VCaP (cell line): ENCODE measurements around the gene NAALADL2.

Experiments used
- H3K27ac ChIP-seq: fragments of 450-650 bp; 2 replicates; pipeline ENCODE4 v1.5.1; 2017
- TF ChIP-seq, protein P1 (sequence below): fragments of 450-650 bp; conservative IDR thresholded peaks from 2 replicates; pipeline ENCODE4 v1.5.1; 2017; ENCODE audit warnings: mild to moderate bottlenecking, moderate library complexity

Gene NAALADL2

DNA sequence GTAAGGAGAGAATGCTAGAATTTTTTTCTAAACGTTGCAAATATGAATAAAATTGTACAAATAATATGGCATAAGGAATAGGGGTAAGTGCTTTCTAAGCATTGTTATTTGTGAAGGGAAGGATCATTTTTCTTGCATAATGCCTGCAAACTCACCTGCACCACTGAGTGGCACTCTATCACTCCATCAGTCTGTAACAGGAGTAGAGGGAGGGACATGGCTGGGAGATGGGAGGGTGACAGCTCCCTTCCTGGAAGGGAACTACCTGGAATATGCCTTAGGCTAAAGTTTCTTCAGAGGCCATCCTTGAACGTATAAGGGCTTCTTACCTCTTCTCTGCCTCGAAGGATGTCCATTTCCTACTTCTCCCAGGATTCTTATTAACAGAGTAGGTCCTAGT lies 3.0 kb downstream of the NAALADL2 start:
- TF ChIP-seq, protein P1, sequence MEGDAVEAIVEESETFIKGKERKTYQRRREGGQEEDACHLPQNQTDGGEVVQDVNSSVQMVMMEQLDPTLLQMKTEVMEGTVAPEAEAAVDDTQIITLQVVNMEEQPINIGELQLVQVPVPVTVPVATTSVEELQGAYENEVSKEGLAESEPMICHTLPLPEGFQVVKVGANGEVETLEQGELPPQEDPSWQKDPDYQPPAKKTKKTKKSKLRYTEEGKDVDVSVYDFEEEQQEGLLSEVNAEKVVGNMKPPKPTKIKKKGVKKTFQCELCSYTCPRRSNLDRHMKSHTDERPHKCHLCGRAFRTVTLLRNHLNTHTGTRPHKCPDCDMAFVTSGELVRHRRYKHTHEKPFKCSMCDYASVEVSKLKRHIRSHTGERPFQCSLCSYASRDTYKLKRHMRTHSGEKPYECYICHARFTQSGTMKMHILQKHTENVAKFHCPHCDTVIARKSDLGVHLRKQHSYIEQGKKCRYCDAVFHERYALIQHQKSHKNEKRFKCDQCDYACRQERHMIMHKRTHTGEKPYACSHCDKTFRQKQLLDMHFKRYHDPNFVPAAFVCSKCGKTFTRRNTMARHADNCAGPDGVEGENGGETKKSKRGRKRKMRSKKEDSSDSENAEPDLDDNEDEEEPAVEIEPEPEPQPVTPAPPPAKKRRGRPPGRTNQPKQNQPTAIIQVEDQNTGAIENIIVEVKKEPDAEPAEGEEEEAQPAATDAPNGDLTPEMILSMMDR, result peak; percentile 84
- H3K27ac ChIP-seq, result peak overlapping the region; percentile 98

DNA sequence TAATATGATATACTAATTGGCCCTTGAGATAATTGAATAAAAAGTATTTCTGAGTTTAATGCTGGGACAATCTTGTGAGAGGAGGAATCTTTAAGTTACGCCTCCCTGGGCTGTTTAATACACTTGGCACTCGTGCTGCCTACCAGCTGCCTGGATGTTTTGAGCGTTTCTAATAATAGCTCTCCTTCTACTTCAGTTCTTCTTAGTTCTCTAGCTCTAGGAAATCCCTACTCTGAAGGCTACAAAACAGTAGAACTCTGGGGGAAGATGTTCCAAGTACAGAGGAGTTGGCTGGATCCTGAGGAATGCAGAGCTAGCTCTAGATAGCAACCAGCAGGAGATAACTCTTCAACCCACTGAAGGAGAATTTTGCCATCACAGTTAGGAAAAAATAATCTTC lies 3.5 kb downstream of the NAALADL2 start:
- TF ChIP-seq, protein P1, result no peak
- H3K27ac ChIP-seq, result peak overlapping the region; percentile 98

DNA sequence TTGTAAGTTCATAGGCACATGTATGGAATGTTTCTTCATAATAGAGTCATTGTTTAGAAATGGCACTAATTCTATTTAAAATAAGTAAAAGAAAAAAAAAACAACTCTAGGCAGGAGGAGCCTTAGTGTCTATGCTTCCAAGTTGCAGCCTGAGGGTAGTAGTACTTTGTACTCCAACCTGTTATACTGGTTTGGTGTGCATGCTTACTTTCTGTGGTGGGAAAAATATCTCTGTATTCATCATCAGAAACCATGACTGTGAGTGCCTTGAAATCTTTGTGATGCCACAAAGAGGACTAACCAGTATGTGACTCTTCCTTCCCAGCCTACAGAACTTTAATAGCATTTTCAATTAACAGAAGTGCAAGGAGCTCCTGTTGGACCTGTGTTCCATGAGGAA lies 4.4 kb downstream of the NAALADL2 start:
- peak overlapping the region; percentile 98 for H3K27ac ChIP-seq
- TF ChIP-seq, protein P1, result no peak

DNA sequence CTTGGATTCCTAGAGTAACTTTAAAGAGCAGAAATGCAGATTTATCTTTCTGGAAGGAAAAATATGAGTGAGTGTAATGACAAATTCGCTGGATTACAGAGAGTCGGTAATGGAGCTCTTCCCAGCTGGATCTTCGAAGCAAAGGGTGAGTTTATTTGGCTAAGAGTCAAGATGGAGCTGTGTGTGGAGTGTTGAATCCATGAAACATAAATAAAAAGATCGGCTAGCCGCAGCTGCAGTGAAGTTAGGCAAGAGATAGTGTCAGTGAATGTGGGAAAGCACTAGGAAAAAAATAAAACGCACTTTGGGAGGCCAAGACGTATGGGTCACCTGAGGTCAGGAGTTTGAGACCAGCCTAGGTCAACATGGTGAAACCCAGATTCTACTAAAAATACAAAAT lies 10.3 kb downstream of the NAALADL2 start:
- TF ChIP-seq, protein P1, result no peak
- no peak overlapping the region for H3K27ac ChIP-seq

DNA sequence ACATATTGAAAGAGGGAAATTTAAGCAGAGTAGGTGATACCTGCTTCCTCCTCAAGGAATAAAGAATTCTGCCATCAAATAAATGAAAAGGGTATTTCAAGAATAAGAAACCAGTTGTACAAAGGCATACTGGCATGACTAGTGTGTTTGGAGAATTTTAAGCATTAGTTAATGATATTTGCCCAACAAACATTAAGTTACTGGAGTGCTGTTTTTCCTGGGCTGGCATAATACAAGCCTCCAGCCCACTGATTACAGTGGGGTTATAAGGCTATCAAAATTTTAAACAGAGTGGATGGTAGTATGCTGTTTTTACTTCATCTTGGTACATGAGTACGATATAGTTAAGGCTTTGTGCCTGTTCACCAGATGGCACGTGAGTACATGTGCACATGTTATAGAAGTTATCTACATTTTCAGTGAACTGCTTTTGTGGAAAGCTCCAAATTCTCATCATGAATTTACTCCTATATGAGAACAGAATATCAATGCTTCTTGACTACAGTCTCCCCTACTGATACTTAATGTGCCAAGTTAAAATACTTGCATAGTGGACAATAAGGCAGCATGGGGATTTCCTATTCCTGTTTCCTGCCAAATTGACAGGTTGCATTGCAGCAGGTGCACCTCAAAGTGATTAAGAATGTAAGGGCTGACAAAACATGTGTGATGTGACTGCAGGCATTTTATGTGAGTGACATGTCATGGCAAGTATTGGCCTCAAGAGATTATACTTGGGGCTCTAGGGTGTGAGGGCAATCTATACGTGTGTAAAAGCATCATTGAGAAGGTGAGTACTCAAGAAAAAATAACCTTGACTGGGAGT lies 14.9 kb downstream of the NAALADL2 start:
- TF ChIP-seq, protein P1, result no peak
- H3K27ac ChIP-seq, result peak overlapping the region; percentile 79

DNA sequence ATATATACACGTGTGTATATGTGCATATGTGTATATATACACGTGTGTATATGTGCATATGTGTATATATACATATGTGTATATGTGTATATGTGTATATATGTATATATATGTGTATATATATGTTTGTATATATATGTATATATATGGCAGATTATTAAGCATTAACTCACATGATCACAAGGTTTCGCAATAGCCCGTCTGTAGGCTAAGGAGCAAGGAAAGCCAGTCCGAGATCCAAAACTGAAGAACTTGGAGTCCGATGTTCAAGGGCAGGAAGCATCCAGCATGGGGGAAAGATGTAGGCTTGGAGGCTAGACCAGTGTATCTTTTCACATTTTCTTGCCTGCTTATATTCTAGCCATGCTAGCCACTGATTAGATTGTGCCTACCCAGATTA lies 23.7 kb downstream of the NAALADL2 start:
- TF ChIP-seq, protein P1, result no peak
- H3K27ac ChIP-seq, result no peak overlapping the region

DNA sequence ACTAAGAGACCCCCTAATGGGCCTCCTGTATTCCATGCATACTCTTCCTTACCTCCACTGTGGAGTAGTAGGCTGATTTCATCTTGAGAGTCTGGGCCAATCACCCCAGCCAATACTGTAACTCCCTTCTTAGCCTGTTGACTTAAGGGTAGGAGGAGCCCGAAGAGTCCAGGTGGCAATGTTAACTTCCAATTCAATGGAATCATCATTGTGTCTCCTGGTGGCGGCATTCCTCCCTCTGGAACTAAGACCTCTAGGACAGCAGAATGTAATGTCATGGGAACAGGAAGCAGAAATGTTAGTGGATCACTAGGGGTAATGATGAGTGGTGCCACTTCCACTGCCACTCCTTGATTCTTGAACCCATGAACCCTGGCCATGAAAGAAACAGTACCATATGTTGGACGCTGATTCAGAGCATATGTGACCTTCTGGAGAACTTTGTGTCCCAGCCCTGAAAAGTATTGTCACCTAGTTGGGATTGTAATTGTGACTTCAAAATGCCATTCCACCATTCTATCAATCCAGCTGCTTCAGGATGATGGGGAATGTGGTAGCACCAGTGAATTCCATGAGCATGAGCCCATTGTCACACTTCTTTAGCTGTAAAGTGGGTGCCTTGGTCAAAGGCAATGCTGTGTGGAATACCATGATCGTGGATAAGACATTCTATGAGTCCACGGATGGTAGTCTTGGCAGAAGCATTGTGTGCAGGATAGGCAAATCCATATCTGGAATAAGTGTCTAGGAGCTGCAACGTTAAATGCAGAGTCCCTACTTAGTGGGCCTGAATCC lies 24.9 kb downstream of the NAALADL2 start:
- no peak overlapping the region for H3K27ac ChIP-seq
- TF ChIP-seq, protein P1, result no peak
